ENCODE data around the gene NHERF2.
A peak's percentile ranks its signal among the peaks of the same experiment; 100 is the strongest.

The NHERF2 gene

DNA sequence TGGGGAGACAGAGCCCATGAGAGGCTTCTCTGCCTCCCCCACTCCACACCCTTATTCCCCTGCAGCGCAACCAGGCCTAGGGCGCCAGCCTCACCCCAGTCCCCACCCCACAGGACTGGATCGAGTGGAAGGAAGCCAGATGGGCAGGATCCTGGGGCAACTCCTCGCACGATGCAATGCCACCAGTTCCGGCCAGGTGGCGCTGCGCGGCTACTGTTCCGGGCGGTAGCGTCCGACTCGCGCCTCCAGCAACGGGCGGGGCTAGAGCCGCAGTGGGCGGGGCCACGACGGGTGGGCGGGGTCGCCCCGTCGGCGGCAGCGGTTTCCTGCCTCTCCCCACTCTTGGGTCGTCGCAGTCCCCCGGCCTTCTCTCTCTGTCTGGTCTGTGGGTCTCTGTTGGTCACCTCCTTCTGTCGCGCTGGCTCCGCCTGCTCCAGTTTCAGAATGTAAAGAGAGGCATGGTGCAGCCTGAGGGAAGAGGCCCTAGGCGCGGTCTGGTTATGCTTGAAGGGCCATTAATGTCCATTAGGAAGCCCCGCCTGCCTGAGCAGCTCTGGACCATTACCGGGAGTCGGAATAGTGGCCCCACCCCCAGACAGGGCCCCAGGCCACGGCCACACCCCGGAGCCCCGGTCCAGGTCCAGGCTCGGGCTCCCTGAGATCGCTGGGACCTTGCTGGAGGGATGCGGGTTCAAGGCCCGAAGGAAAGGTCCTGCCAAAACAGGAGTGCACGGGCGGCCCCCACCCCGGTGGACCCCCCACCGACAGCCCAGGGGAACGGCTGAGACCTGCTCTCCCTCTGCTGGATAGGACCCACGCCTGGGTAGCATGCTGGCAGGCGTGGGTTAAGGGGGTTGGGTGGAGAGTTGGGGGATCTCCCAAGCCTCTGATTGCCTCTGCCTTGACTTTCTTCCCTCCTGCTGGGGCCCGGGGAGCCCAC lies 3.3 kb upstream of the NHERF2 start:
- H3K4me1 ChIP-seq (ENCODE audit: control insufficient read depth in 2 of 2, insufficient read depth in 1 of 2, low read depth in 1 of 2, low read length in 2 of 2): peaks cover 11 to 17% of the 10 kb centered on the region in 2 donors
- H3K4me3 ChIP-seq (ENCODE audit: low read length in 2 of 2): peak overlapping the region; percentile 34 to 66
- no peak overlapping the region for H3K27ac ChIP-seq (replicated peaks; ENCODE audit: low read length)
- peaks cover 4 to 5% of the 10 kb centered on the region in 2 donors for H3K9me3 ChIP-seq (replicated peaks in 1 of 2; ENCODE audit: control insufficient read depth in 2 of 2, insufficient read depth in 1 of 2, low read depth in 1 of 2, low read length in 2 of 2)
- peak overlapping the region; percentile 93 for H2AFZ ChIP-seq (ENCODE audit: low read length)
- H2AK5ac ChIP-seq (ENCODE audit: low read depth, low read length): peak overlapping the region; percentile 97
- no peak overlapping the region for H2BK12ac ChIP-seq (ENCODE audit: low read length)
- DNase-seq (ENCODE audit: low spot score): peak; percentile 92
- WGBS, 2 donors (ENCODE audit: extremely low coverage in 2 of 2, insufficient read length in 2 of 2, insufficient replicate concordance in 1 of 2): no CpG with 5 or more reads among the region's 53 CpGs
- H3K79me1 ChIP-seq (ENCODE audit: low read depth, low read length): no peaks in the 10 kb centered on the region
- H3K27me3 ChIP-seq (ENCODE audit: control insufficient read depth in 3 of 3, insufficient read depth in 3 of 3, low read depth in 1 of 3, low read length in 3 of 3): peaks cover 22 to 67% (median 62%) of the 10 kb centered on the region in 3 experiments
- no peak overlapping the region for H4K91ac ChIP-seq (ENCODE audit: low read depth, low read length, poor library complexity)
- peak overlapping the region; percentile 8 for H3K4ac ChIP-seq (ENCODE audit: low read length)
- H4K8ac ChIP-seq (ENCODE audit: low read depth, low read length): no peak overlapping the region
- peak overlapping the region; percentile 80 for H3K4me2 ChIP-seq (ENCODE audit: insufficient read depth, low read length, poor library complexity, severe bottlenecking)
- H3K18ac ChIP-seq (ENCODE audit: low read length): peak overlapping the region; percentile 94
- peak overlapping the region; percentile 83 for H2BK120ac ChIP-seq (ENCODE audit: low read depth, low read length)
- H3K9ac ChIP-seq (ENCODE audit: low read depth, low read length, poor library complexity): peak overlapping the region; percentile 63
- no peaks in the 10 kb centered on the region for H3K36me3 ChIP-seq (replicated peaks in 1 of 2; ENCODE audit: control insufficient read depth in 2 of 2, insufficient read depth in 2 of 2, low read length in 2 of 2)
- H2BK5ac ChIP-seq (ENCODE audit: low read length): peak overlapping the region; percentile 53
- peak overlapping the region; percentile 89 for H3K23ac ChIP-seq (ENCODE audit: low read depth, low read length, poor library complexity)
- peak overlapping the region; percentile 90 for H3K14ac ChIP-seq (ENCODE audit: low read length)
- H2BK15ac ChIP-seq (ENCODE audit: low read length): peak overlapping the region; percentile 95

DNA sequence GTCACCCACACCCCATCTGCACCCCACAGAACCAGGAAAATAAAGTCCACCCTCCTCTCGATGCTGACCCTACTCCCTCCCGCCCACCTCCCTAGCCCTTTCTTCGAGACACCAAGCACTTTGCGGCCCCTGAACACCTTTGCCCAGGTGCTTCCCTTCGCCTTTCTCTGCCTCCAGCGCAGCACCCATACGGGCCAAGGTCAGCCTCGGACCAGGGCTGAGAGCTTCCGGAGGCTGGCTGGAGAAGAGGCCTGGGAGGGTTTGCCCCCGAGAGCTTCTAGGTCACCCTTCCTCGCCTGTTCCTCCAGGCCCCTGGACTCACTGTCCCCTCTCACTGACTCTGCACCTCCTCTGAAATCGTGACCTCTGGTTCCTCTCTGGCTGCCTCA lies 2.7 kb upstream of the NHERF2 start:
- peak overlapping the region; percentile 83 for H2BK120ac ChIP-seq (ENCODE audit: low read depth, low read length)
- no peak overlapping the region for H4K8ac ChIP-seq (ENCODE audit: low read depth, low read length)
- WGBS, 2 donors (ENCODE audit: extremely low coverage in 2 of 2, insufficient read length in 2 of 2, insufficient replicate concordance in 1 of 2): no CpG with 5 or more reads among the region's 12 CpGs
- peak overlapping the region; percentile 89 for H3K23ac ChIP-seq (ENCODE audit: low read depth, low read length, poor library complexity)
- no peak for DNase-seq (ENCODE audit: low spot score)
- peaks cover 4 to 5% of the 10 kb centered on the region in 2 donors for H3K9me3 ChIP-seq (replicated peaks in 1 of 2; ENCODE audit: control insufficient read depth in 2 of 2, insufficient read depth in 1 of 2, low read depth in 1 of 2, low read length in 2 of 2)
- peaks cover 11 to 17% of the 10 kb centered on the region in 2 donors for H3K4me1 ChIP-seq (ENCODE audit: control insufficient read depth in 2 of 2, insufficient read depth in 1 of 2, low read depth in 1 of 2, low read length in 2 of 2)
- peak overlapping the region; percentile 97 for H2AK5ac ChIP-seq (ENCODE audit: low read depth, low read length)
- H3K4me2 ChIP-seq (ENCODE audit: insufficient read depth, low read length, poor library complexity, severe bottlenecking): no peak overlapping the region
- H3K4me3 ChIP-seq (ENCODE audit: low read length in 2 of 2): no peak overlapping the region
- no peak overlapping the region for H4K91ac ChIP-seq (ENCODE audit: low read depth, low read length, poor library complexity)
- H2BK12ac ChIP-seq (ENCODE audit: low read length): no peak overlapping the region
- H3K27ac ChIP-seq (replicated peaks; ENCODE audit: low read length): no peak overlapping the region
- peaks cover 4% of the 10 kb centered on the region for H3K79me1 ChIP-seq (ENCODE audit: low read depth, low read length)
- peak overlapping the region; percentile 93 for H2AFZ ChIP-seq (ENCODE audit: low read length)
- peaks cover 20 to 65% (median 64%) of the 10 kb centered on the region in 3 experiments for H3K27me3 ChIP-seq (ENCODE audit: control insufficient read depth in 3 of 3, insufficient read depth in 3 of 3, low read depth in 1 of 3, low read length in 3 of 3)
- H2BK15ac ChIP-seq (ENCODE audit: low read length): peak overlapping the region; percentile 95
- peak overlapping the region; percentile 94 for H3K18ac ChIP-seq (ENCODE audit: low read length)
- no peak overlapping the region for H3K9ac ChIP-seq (ENCODE audit: low read depth, low read length, poor library complexity)
- H3K14ac ChIP-seq (ENCODE audit: low read length): no peak overlapping the region
- H2BK5ac ChIP-seq (ENCODE audit: low read length): peak overlapping the region; percentile 42
- peak overlapping the region; percentile 8 for H3K4ac ChIP-seq (ENCODE audit: low read length)
- no peaks in the 10 kb centered on the region for H3K36me3 ChIP-seq (replicated peaks in 1 of 2; ENCODE audit: control insufficient read depth in 2 of 2, insufficient read depth in 2 of 2, low read length in 2 of 2)

DNA sequence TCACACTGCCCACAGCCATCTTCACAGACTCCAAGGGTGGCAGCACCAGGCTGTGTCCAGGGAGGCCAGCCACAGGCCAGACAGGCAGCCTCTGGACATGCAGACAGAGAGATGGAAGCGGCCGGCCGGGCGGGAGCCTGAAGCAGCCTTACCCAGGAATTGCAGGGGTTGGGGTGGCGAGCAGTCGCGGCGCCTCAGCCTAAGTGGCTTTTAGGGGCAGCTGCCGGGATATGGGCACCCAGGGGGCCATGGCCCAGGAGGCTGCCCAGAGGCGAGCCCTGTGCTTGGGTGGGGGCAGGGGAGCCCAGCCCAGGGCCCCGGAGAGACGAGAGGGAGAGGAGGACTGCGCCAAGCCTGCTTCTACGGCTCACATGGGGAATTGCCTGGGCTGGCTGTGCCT lies 1.5 kb upstream of the NHERF2 start:
- Histone ChIP-seq H3K18ac (ENCODE audit: low read length) (peak overlapping the region; percentile 71), H3K4me1 (ENCODE audit: control insufficient read depth in 2 of 2, insufficient read depth in 1 of 2, low read depth in 1 of 2, low read length in 2 of 2) (peaks cover 11 to 16% of the 10 kb centered on the region in 2 donors), H3K4ac (ENCODE audit: low read length) (peak overlapping the region; percentile 37), H3K36me3 (replicated peaks in 1 of 2; ENCODE audit: control insufficient read depth in 2 of 2, insufficient read depth in 2 of 2, low read length in 2 of 2) (no peaks in the 10 kb centered on the region), H2BK15ac (ENCODE audit: low read length) (peak overlapping the region; percentile 79), H3K79me1 (ENCODE audit: low read depth, low read length) (peaks cover 4% of the 10 kb centered on the region), H3K9me3 (replicated peaks in 1 of 2; ENCODE audit: control insufficient read depth in 2 of 2, insufficient read depth in 1 of 2, low read depth in 1 of 2, low read length in 2 of 2) (peaks cover 4 to 5% of the 10 kb centered on the region in 2 donors), H3K9ac (ENCODE audit: low read depth, low read length, poor library complexity) (peak overlapping the region; percentile 21), H3K27me3 (ENCODE audit: control insufficient read depth in 3 of 3, insufficient read depth in 3 of 3, low read depth in 1 of 3, low read length in 3 of 3) (peaks cover 8 to 52% (median 51%) of the 10 kb centered on the region in 3 experiments), H3K14ac (ENCODE audit: low read length) (no peak overlapping the region), H3K4me3 (ENCODE audit: low read length in 2 of 2) (no peak overlapping the region), H2AFZ (ENCODE audit: low read length) (peak overlapping the region; percentile 3), H2BK12ac (ENCODE audit: low read length) (peak overlapping the region; percentile 90), H2BK5ac (ENCODE audit: low read length) (no peak overlapping the region), H3K4me2 (ENCODE audit: insufficient read depth, low read length, poor library complexity, severe bottlenecking) (no peak overlapping the region), H2BK120ac (ENCODE audit: low read depth, low read length) (peak overlapping the region; percentile 47), H3K27ac (replicated peaks; ENCODE audit: low read length) (no peak overlapping the region), H4K8ac (ENCODE audit: low read depth, low read length) (no peak overlapping the region), H4K91ac (ENCODE audit: low read depth, low read length, poor library complexity) (no peak overlapping the region), H3K23ac (ENCODE audit: low read depth, low read length, poor library complexity) (peak overlapping the region; percentile 55), H2AK5ac (ENCODE audit: low read depth, low read length) (peak overlapping the region; percentile 90)
- DNase-seq (ENCODE audit: low spot score): no peak
- no CpG with 5 or more reads among the region's 14 CpGs for WGBS, 2 donors (ENCODE audit: extremely low coverage in 2 of 2, insufficient read length in 2 of 2, insufficient replicate concordance in 1 of 2)

DNA sequence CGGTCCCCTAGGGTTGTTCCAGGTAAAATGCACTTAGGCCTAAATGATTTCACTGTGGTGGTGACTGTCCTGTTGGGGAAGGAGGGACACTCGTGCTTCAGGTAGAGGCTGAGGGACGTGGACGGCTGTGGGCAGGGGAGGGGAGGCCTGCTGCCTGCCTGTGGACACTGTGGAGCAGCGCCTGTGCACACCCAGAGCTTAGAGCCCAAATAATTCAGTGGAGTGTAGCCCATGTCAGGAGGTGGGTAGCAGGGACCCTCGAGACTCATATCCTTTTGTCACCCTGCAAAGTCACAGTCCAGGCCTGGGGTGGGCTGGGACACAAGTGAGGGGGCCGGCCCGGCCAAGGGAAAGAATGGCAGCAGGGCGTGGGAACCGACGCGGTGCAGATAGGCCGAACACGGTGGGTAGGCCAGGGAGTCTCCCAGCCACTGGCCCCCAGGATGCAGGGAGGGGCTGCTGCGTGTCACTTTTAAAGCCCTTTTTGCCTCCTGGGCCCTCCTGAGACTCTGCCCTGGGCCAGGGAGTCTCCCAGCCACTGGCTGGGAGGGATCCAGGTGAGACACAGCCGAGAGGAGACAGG lies 733 bp upstream of the NHERF2 start:
- H2BK15ac ChIP-seq (ENCODE audit: low read length): peak overlapping the region; percentile 79
- H3K27me3 ChIP-seq (ENCODE audit: control insufficient read depth in 3 of 3, insufficient read depth in 3 of 3, low read depth in 1 of 3, low read length in 3 of 3): peaks cover 3 to 45% (median 44%) of the 10 kb centered on the region in 3 experiments
- H2BK5ac ChIP-seq (ENCODE audit: low read length): no peak overlapping the region
- no peak for DNase-seq (ENCODE audit: low spot score)
- no peak overlapping the region for H3K4me2 ChIP-seq (ENCODE audit: insufficient read depth, low read length, poor library complexity, severe bottlenecking)
- no CpG with 5 or more reads among the region's 16 CpGs for WGBS, 2 donors (ENCODE audit: extremely low coverage in 2 of 2, insufficient read length in 2 of 2, insufficient replicate concordance in 1 of 2)
- H2BK12ac ChIP-seq (ENCODE audit: low read length): peak overlapping the region; percentile 46
- peak overlapping the region; percentile 50 for H3K18ac ChIP-seq (ENCODE audit: low read length)
- no peak overlapping the region for H4K8ac ChIP-seq (ENCODE audit: low read depth, low read length)
- H3K4me1 ChIP-seq (ENCODE audit: control insufficient read depth in 2 of 2, insufficient read depth in 1 of 2, low read depth in 1 of 2, low read length in 2 of 2): peaks cover 7 to 16% of the 10 kb centered on the region in 2 donors
- peak overlapping the region; percentile 55 for H3K23ac ChIP-seq (ENCODE audit: low read depth, low read length, poor library complexity)
- H3K14ac ChIP-seq (ENCODE audit: low read length): no peak overlapping the region
- H4K91ac ChIP-seq (ENCODE audit: low read depth, low read length, poor library complexity): no peak overlapping the region
- H3K36me3 ChIP-seq (replicated peaks in 1 of 2; ENCODE audit: control insufficient read depth in 2 of 2, insufficient read depth in 2 of 2, low read length in 2 of 2): no peaks in the 10 kb centered on the region
- peak overlapping the region; percentile 32 for H3K9ac ChIP-seq (ENCODE audit: low read depth, low read length, poor library complexity)
- no peak overlapping the region for H3K4ac ChIP-seq (ENCODE audit: low read length)
- H2AK5ac ChIP-seq (ENCODE audit: low read depth, low read length): peak overlapping the region; percentile 90
- H2BK120ac ChIP-seq (ENCODE audit: low read depth, low read length): peak overlapping the region; percentile 47
- H3K4me3 ChIP-seq (ENCODE audit: low read length in 2 of 2): peak overlapping the region in 1 of 2 donors; percentile 27
- no peak overlapping the region for H3K27ac ChIP-seq (replicated peaks; ENCODE audit: low read length)
- peaks cover 4 to 5% of the 10 kb centered on the region in 2 donors for H3K9me3 ChIP-seq (replicated peaks in 1 of 2; ENCODE audit: control insufficient read depth in 2 of 2, insufficient read depth in 1 of 2, low read depth in 1 of 2, low read length in 2 of 2)
- H3K79me1 ChIP-seq (ENCODE audit: low read depth, low read length): peaks cover 4% of the 10 kb centered on the region
- H2AFZ ChIP-seq (ENCODE audit: low read length): peak overlapping the region; percentile 59

Data from neuronal stem cell (in vitro differentiated cells).